OCI-LY7 (cell line): ENCODE data around the gene RAD9A. TPM values are rescaled to one million over a fixed set of nuclear protein-coding genes. Genes with fewer than 3 reads are reported as not detected.
A peak's percentile ranks its signal among the peaks of the same experiment; 100 is the strongest.

ENCODE experiments used
- BruUV-seq: library from RNA; stranded (reverse); fragments of 400-500 nt; replicated peaks from 2 replicates; lab custom pipeline; 2021; lab: Mats Ljungman, UMichigan
- CTCF ChIA-PET: fragments of 300-600 bp; sonication (Branson Sonifier 250); formaldehyde crosslinking; loops from one replicate; lab custom pipeline; 2022; ENCODE audit warnings: antibody characterized with exemption; ENCODE audit not compliant: unreplicated experiment; lab: Charles Lee
- POLR2A ChIA-PET: fragments of 300-600 bp; sonication (Branson Sonifier 250); formaldehyde crosslinking; loops from one replicate; lab custom pipeline; 2022; ENCODE audit warnings: antibody characterized with exemption; lab: Charles Lee
- DNase-seq: peaks from one replicate; pipeline ENCODE4 v3.0.0-alpha.2; 2015; ENCODE audit warnings: low spot score
- H2AFZ ChIP-seq: fragments of 200-600 bp; sonication (generic), shearing (Covaris generic); 2 replicates; pipeline ENCODE4 v1.6.1; 2014; ENCODE audit warnings: mild to moderate bottlenecking, antibody characterized with exemption, low read length, moderate library complexity
- H3K27ac ChIP-seq: fragments of 200-600 bp; sonication (generic); 2 replicates; pipeline ENCODE4 v1.5.1; 2014; ENCODE audit warnings: mixed run types, low read depth, mild to moderate bottlenecking, moderate library complexity, low read length, inconsistent platforms; ENCODE audit not compliant: poor library complexity, severe bottlenecking
- H3K36me3 ChIP-seq: fragments of 200-600 bp; sonication (generic); 2 replicates; pipeline ENCODE4 v1.6.1; 2014; ENCODE audit warnings: mild to moderate bottlenecking, antibody characterized with exemption, low read length, moderate library complexity, mixed read lengths; ENCODE audit not compliant: insufficient read depth
- H3K4me1 ChIP-seq: fragments of 200-600 bp; sonication (generic); 2 replicates; pipeline ENCODE4 v1.5.1; 2014; ENCODE audit warnings: mild to moderate bottlenecking, low read length; ENCODE audit not compliant: insufficient read depth, poor library complexity, severe bottlenecking
- H3K4me2 ChIP-seq: fragments of 200-600 bp; sonication (generic); 2 replicates; pipeline ENCODE4 v1.6.1; 2014; ENCODE audit warnings: mild to moderate bottlenecking, low read length
- H3K4me3 ChIP-seq: fragments of 200-600 bp; sonication (generic); 2 replicates; pipeline ENCODE4 v1.5.1; 2014; ENCODE audit warnings: mild to moderate bottlenecking, low read depth, low read length; ENCODE audit not compliant: poor library complexity, severe bottlenecking
- H3K79me2 ChIP-seq: fragments of 200-600 bp; sonication (generic); 2 replicates; pipeline ENCODE4 v1.6.1; 2016; ENCODE audit warnings: low read depth, mild to moderate bottlenecking, low read length, moderate library complexity, mixed read lengths; ENCODE audit not compliant: insufficient read depth
- H3K9me2 ChIP-seq: fragments of 200-600 bp; sonication (generic); 2 replicates; pipeline ENCODE4 v1.6.1; 2016; ENCODE audit warnings: mild to moderate bottlenecking, low read length, mixed read lengths; ENCODE audit not compliant: insufficient read depth
- H3K9me3 ChIP-seq: fragments of 200-600 bp; sonication (generic); 2 replicates; pipeline ENCODE4 v1.6.1; 2014; ENCODE audit warnings: mild to moderate bottlenecking, mixed run types, low read length, mixed read lengths
- H4K20me1 ChIP-seq: fragments of 200-600 bp; sonication (generic); 2 replicates; pipeline ENCODE4 v1.6.1; 2014; ENCODE audit warnings: mild to moderate bottlenecking, antibody characterized with exemption, low read length, moderate library complexity, mixed read lengths; ENCODE audit not compliant: insufficient read depth
- EZH2phosphoT487 ChIP-seq: fragments of 200-600 bp; sonication (generic); IDR thresholded peaks from 2 replicates; pipeline ENCODE4 v1.6.1; 2018; ENCODE audit warnings: low read depth, borderline replicate concordance, mild to moderate bottlenecking, mixed run types, antibody characterized with exemption, low read length, moderate library complexity, mixed read lengths
- intact Hi-C: fragments of 100-400 bp; cut with micrococcal nuclease; formaldehyde crosslinking; loops from one replicate; pipeline ENCODE4 v1.10.0; 2022; ENCODE audit not compliant: unreplicated experiment
- total RNA-seq, 2 experiments: library from RNA; depleted of rRNA in 1 of 2; stranded (reverse); fragments of >200 nt in 1 of 2; shearing (Covaris generic) in 1 of 2; gene quantifications; 2 replicates each; pipeline ENCODE4 v1.2.3, GENCODE V29; 2014 to 2022
- TF ChIP-seq, protein P1 (sequence below): fragments of 200-600 bp; sonication (generic); conservative IDR thresholded peaks from 2 replicates; pipeline ENCODE4 v1.5.1; 2014; ENCODE audit warnings: mild to moderate bottlenecking, antibody characterized with exemption, low read length, moderate library complexity, mixed read lengths

Gene RAD9A
- total RNA-seq, 2 experiments from 2014 or later = 51.0 to 62.2 TPM

DNA sequence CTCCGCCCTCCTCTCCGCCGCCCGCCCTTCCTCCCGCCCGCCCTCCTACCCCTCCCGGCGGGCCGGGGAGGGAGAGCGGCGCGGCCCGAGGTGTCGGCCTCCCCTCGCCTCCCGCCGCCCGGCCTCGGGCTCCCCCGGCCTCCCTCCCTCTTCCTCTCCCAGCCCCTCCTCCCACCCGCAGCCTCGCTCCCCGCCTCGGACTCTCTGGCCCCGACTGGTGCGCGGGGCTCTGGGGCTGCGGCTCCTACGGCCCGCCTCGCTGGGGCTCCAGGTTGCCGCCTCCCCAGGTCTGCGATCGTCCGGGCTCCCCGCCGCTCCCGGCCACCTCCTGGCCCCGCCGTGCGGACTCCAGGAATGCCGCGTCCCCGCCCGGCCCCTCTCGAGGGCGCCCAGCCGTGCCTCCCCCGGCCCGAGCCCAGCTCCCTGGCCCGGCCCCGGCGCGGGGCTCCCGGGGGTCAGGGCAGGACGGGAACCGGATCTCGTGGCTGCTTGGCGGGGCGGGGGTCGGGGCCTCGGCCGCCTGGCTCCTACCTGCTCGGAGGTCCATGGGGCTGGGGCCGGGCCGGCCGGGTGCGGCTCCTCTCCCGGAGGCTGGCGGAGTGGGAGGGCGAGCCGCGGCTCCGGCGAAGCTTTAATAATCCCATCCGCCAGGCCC is 18.7 kb upstream of the RAD9A start, which contains the start of gene CLCF1:
TSS of gene CLCF1 (minus strand) at position 606 of the 655 bp plus-strand sequence. CDS start at position 547, 59 bp downstream.
- no peak for TF ChIP-seq EZH2phosphoT487
- TF ChIP-seq, protein P1, sequence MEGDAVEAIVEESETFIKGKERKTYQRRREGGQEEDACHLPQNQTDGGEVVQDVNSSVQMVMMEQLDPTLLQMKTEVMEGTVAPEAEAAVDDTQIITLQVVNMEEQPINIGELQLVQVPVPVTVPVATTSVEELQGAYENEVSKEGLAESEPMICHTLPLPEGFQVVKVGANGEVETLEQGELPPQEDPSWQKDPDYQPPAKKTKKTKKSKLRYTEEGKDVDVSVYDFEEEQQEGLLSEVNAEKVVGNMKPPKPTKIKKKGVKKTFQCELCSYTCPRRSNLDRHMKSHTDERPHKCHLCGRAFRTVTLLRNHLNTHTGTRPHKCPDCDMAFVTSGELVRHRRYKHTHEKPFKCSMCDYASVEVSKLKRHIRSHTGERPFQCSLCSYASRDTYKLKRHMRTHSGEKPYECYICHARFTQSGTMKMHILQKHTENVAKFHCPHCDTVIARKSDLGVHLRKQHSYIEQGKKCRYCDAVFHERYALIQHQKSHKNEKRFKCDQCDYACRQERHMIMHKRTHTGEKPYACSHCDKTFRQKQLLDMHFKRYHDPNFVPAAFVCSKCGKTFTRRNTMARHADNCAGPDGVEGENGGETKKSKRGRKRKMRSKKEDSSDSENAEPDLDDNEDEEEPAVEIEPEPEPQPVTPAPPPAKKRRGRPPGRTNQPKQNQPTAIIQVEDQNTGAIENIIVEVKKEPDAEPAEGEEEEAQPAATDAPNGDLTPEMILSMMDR = no peak
- intact Hi-C loops = no loop called here
- POLR2A ChIA-PET = interaction anchor here (0.6 to 1.2 kb wide), 2 partner anchors 8 to 19 kb away, joined by 4 to 7 read pairs; no protein-coding TSS in a partner anchor
- Histone ChIP-seq H3K9me2 (no peaks in the 10 kb centered on the region), H3K4me2 (peak within 1 kb of the TSS; percentile 82), H3K79me2 (no peaks in the 10 kb centered on the region), H3K4me1 (peaks cover 40% of the 10 kb centered on the region), H2AFZ (peak within 1 kb of the TSS; percentile 79), H3K27ac (no peak within 1 kb of the TSS), H3K4me3 (peak within 1 kb of the TSS; percentile 67), H4K20me1 (no peaks in the 10 kb centered on the region), H3K9me3 (no peaks in the 10 kb centered on the region), H3K36me3 (no peaks in the 10 kb centered on the region)
- peak; percentile 60 for DNase-seq
- no TSS peak for BruUV-seq
- CTCF ChIA-PET = interaction anchor here (0.8 to 2.3 kb wide), 2 partner anchors 16 to 22 kb away, joined by 4 to 12 read pairs; no protein-coding TSS in a partner anchor

DNA sequence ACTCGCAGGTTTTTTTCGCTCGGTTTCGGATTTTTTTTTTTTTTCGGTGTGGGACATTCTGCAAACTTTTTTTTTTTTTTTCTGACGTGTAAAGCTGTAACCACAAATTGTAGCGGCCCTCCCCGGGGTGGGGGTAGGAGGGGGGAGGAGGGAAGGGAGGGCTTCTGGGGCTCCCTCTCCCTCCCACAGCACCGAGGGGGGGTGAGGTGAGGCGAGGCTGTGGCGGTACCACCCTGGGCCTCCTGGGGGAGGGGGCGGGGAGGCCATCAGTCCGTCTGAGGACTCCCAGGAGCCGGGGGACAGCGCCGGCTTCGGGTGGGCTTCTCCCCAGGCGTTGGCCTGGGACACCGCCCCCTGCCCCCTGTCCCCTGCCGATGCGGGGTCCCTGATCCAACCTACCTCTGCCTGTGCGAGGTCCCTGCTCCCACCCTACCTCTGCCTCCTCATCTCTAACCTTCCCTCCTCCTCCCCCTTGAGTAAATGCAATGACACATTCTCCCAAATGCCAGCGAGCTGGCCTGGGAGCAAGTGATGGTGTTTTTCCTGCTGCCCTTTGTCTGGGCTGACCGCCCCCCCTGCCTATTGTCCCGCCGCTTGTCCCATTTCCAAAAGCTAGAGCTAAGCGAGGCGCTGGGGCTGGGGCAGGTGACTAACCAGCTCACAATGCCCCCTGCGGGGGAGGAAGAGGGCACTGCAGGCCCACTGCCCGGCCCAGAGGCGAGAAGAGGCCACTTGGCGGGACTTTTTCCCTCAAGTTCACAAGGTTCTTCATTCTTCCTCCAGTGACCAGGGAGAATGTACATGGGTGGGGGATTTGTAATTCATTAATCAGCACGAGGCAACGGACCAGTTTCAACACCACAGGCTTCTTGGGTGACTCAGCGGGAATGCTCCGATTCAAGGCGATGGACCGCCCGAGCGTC is 17.9 kb upstream of the RAD9A start:
- Histone ChIP-seq H2AFZ (peak overlapping the region; percentile 79; the same call in 1 of the 2 replicates), H3K4me2 (peak overlapping the region; percentile 82), H3K79me2 (no peaks in the 10 kb centered on the region), H3K4me3 (peak overlapping the region; percentile 67), H3K9me2 (no peaks in the 10 kb centered on the region), H3K27ac (no peak overlapping the region), H4K20me1 (no peaks in the 10 kb centered on the region), H3K4me1 (peaks cover 40% of the 10 kb centered on the region), H3K36me3 (no peaks in the 10 kb centered on the region), H3K9me3 (no peaks in the 10 kb centered on the region)
- intact Hi-C loops = loop anchor here (1.0 kb wide), 1 partner anchor 17 kb away; no protein-coding TSS in a partner anchor
- POLR2A ChIA-PET = interaction anchor here (0.6 to 1.2 kb wide), 3 partner anchors 9 to 113 kb away, joined by 3 to 7 read pairs (median 4); no protein-coding TSS in a partner anchor
- TF ChIP-seq EZH2phosphoT487 = no peak
- TF ChIP-seq, protein P1 = peak; percentile 78
- peak; percentile 77 for DNase-seq
- no TSS peak for BruUV-seq
- CTCF ChIA-PET = interaction anchor here (0.7 to 2.3 kb wide), 3 partner anchors 17 to 28 kb away, joined by 3 to 12 read pairs (median 4); no protein-coding TSS in a partner anchor
